ENCODE data around the gene RASGRP2. TPM values are rescaled to one million over a fixed set of nuclear protein-coding genes. Genes with fewer than 3 reads are reported as not detected.
A peak's percentile ranks its signal among the peaks of the same experiment; 100 is the strongest.

The RASGRP2 gene
- polyA plus RNA-seq, 1 donor from 2014 or later = 350 TPM

- no peaks in the 10 kb centered on the region for H3K27me3 Mint-ChIP-seq
These were observed 724 bp upstream of the RASGRP2 start for GRCh38 chr11:64744544-64745188.

GRCh38 chr11:64742889-64743590 is 902 bp downstream of the RASGRP2 start:
- H3K9me3 Mint-ChIP-seq = no peaks in the 10 kb centered on the region
- H3K27ac Mint-ChIP-seq = peak overlapping the region in 2 of 3 donors; percentile 98 to 99
- H3K4me1 Mint-ChIP-seq = peaks cover 0 to 25% (median 17%) of the 10 kb centered on the region in 3 donors
- no peaks in the 10 kb centered on the region for H3K27me3 Mint-ChIP-seq
- peak overlapping the region; percentile 96 to 100 (median 98) for H3K4me3 Mint-ChIP-seq
- peaks cover 2% of the 10 kb centered on the region for H3K36me3 Mint-ChIP-seq

More at GRCh38 chr11:64744544-64745188, 724 bp upstream of the RASGRP2 start:
- peak overlapping the region; percentile 96 to 100 (median 98) for H3K4me3 Mint-ChIP-seq
- peak overlapping the region; percentile 99 to 100 (median 99) for H3K27ac Mint-ChIP-seq
- H3K9me3 Mint-ChIP-seq = no peaks in the 10 kb centered on the region
- H3K36me3 Mint-ChIP-seq = peaks cover 4% of the 10 kb centered on the region
- peaks cover 0 to 23% (median 18%) of the 10 kb centered on the region in 3 donors for H3K4me1 Mint-ChIP-seq

GRCh38 chr11:64742087-64742888 is 1.7 kb downstream of the RASGRP2 start:
- Mint-ChIP-seq H3K27me3 (no peaks in the 10 kb centered on the region), H3K36me3 (peaks cover 2% of the 10 kb centered on the region), H3K9me3 (no peaks in the 10 kb centered on the region), H3K4me1 (peaks cover 0 to 24% (median 15%) of the 10 kb centered on the region in 3 donors), H3K27ac (peak overlapping the region; percentile 85 to 94 (median 90)), H3K4me3 (peak overlapping the region; percentile 88 to 100 (median 93))

- Mint-ChIP-seq H3K9me3 (no peaks in the 10 kb centered on the region), H3K4me3 (peak overlapping the region; percentile 88 to 100 (median 93)), H3K27me3 (no peaks in the 10 kb centered on the region), H3K4me1 (peaks cover 0 to 22% (median 15%) of the 10 kb centered on the region in 3 donors), H3K36me3 (peaks cover 2% of the 10 kb centered on the region), H3K27ac (peak overlapping the region; percentile 23 to 94 (median 90))
These were observed 2.4 kb downstream of the RASGRP2 start for GRCh38 chr11:64741375-64742086.

GRCh38 chr11:64739871-64740270 is 4.1 kb downstream of the RASGRP2 start:
- H3K9me3 Mint-ChIP-seq = no peaks in the 10 kb centered on the region
- peaks cover 2% of the 10 kb centered on the region for H3K36me3 Mint-ChIP-seq
- peaks cover 2 to 23% (median 13%) of the 10 kb centered on the region in 3 donors for H3K4me1 Mint-ChIP-seq
- peak overlapping the region in 1 of 4 donors; percentile 88 for H3K4me3 Mint-ChIP-seq
- H3K27ac Mint-ChIP-seq = peak overlapping the region in 1 of 3 donors; percentile 73
- H3K27me3 Mint-ChIP-seq = no peaks in the 10 kb centered on the region

- Mint-ChIP-seq H3K4me1 (peaks cover 12 to 26% (median 17%) of the 10 kb centered on the region in 3 donors), H3K4me3 (peak overlapping the region in 1 of 4 donors; percentile 53), H3K36me3 (peaks cover 4% of the 10 kb centered on the region)
These were observed 7.3 kb downstream of the RASGRP2 start for GRCh38 chr11:64736654-64737053.

GRCh38 chr11:64735725-64736259 is 8.2 kb downstream of the RASGRP2 start:
- no peaks in the 10 kb centered on the region for H3K9me3 Mint-ChIP-seq
- no peaks in the 10 kb centered on the region for H3K27me3 Mint-ChIP-seq
- H3K4me3 Mint-ChIP-seq = peak overlapping the region in 2 of 4 donors; percentile 20 to 53
- H3K27ac Mint-ChIP-seq = peak overlapping the region in 1 of 3 donors; percentile 76
- H3K36me3 Mint-ChIP-seq = peaks cover 4% of the 10 kb centered on the region
- peaks cover 9 to 22% (median 19%) of the 10 kb centered on the region in 3 donors for H3K4me1 Mint-ChIP-seq

More at GRCh38 chr11:64736654-64737053, 7.3 kb downstream of the RASGRP2 start:
- Mint-ChIP-seq H3K27me3 (no peaks in the 10 kb centered on the region), H3K9me3 (no peaks in the 10 kb centered on the region), H3K27ac (peak overlapping the region in 1 of 3 donors; percentile 76)

GRCh38 chr11:64734811-64735724 is 8.9 kb downstream of the RASGRP2 start:
- Mint-ChIP-seq H3K4me1 (peaks cover 4 to 19% (median 18%) of the 10 kb centered on the region in 3 donors), H3K36me3 (peaks cover 2% of the 10 kb centered on the region)

GRCh38 chr11:64731601-64732000 is 12.3 kb downstream of the RASGRP2 start:
- H3K27ac Mint-ChIP-seq = peak overlapping the region in 1 of 3 donors; percentile 67

More at GRCh38 chr11:64734811-64735724, 8.9 kb downstream of the RASGRP2 start:
- Mint-ChIP-seq H3K27me3 (no peaks in the 10 kb centered on the region), H3K27ac (peak overlapping the region in 1 of 3 donors; percentile 13), H3K4me3 (peak overlapping the region in 1 of 4 donors; percentile 32), H3K9me3 (no peaks in the 10 kb centered on the region)

GRCh38 chr11:64729851-64730382 is 14.0 kb downstream of the RASGRP2 start:
- Mint-ChIP-seq H3K36me3 (peaks cover 7% of the 10 kb centered on the region), H3K9me3 (no peaks in the 10 kb centered on the region), H3K27me3 (no peaks in the 10 kb centered on the region), H3K27ac (no peak overlapping the region), H3K4me1 (peaks cover 2 to 18% (median 17%) of the 10 kb centered on the region in 3 donors), H3K4me3 (no peak overlapping the region)

More at GRCh38 chr11:64731601-64732000, 12.3 kb downstream of the RASGRP2 start:
- H3K36me3 Mint-ChIP-seq = peaks cover 7% of the 10 kb centered on the region
- H3K27me3 Mint-ChIP-seq = no peaks in the 10 kb centered on the region
- H3K9me3 Mint-ChIP-seq = no peaks in the 10 kb centered on the region
- H3K4me3 Mint-ChIP-seq = no peak overlapping the region
- H3K4me1 Mint-ChIP-seq = peaks cover 2 to 19% (median 16%) of the 10 kb centered on the region in 3 donors

- Mint-ChIP-seq H3K4me1 (peaks cover 8 to 20% (median 18%) of the 10 kb centered on the region in 3 donors), H3K4me3 (no peak overlapping the region), H3K36me3 (peaks cover 7% of the 10 kb centered on the region), H3K27me3 (no peaks in the 10 kb centered on the region), H3K9me3 (no peaks in the 10 kb centered on the region), H3K27ac (no peak overlapping the region)
These were observed 15.1 kb downstream of the RASGRP2 start for GRCh38 chr11:64728757-64729365.

- H3K27ac Mint-ChIP-seq = peak overlapping the region in 2 of 3 donors; percentile 31 to 68
- no peaks in the 10 kb centered on the region for H3K27me3 Mint-ChIP-seq
- H3K9me3 Mint-ChIP-seq = no peaks in the 10 kb centered on the region
- peak overlapping the region in 1 of 4 donors; percentile 39 for H3K4me3 Mint-ChIP-seq
- peaks cover 5% of the 10 kb centered on the region for H3K36me3 Mint-ChIP-seq
- peaks cover 13 to 19% (median 14%) of the 10 kb centered on the region in 3 donors for H3K4me1 Mint-ChIP-seq
These were observed 16.9 kb downstream of the RASGRP2 start for GRCh38 chr11:64726867-64727530.
